Jurkat, Clone E6-1 (cell line): ENCODE results near the gene FARP1.

Source experiments
- DNase-seq: peaks from one replicate; pipeline ENCODE4 v3.0.0-alpha.2; 2011; ENCODE audit warnings: low read depth, low spot score
- H3K4me3 ChIP-seq: 2 replicates; pipeline ENCODE4 v1.5.1; 2011; ENCODE audit warnings: mild to moderate bottlenecking, low read length, control low read depth, moderate library complexity

FARP1 gene

GRCh38 chr13:98415326-98416070 is 272.6 kb downstream of the FARP1 start:
- no peak overlapping the region for H3K4me3 ChIP-seq
- no peak for DNase-seq

- DNase-seq, result no peak
- no peak overlapping the region for H3K4me3 ChIP-seq
Measured at GRCh38 chr13:98416408-98416807, 273.5 kb downstream of the FARP1 start.

DNA sequence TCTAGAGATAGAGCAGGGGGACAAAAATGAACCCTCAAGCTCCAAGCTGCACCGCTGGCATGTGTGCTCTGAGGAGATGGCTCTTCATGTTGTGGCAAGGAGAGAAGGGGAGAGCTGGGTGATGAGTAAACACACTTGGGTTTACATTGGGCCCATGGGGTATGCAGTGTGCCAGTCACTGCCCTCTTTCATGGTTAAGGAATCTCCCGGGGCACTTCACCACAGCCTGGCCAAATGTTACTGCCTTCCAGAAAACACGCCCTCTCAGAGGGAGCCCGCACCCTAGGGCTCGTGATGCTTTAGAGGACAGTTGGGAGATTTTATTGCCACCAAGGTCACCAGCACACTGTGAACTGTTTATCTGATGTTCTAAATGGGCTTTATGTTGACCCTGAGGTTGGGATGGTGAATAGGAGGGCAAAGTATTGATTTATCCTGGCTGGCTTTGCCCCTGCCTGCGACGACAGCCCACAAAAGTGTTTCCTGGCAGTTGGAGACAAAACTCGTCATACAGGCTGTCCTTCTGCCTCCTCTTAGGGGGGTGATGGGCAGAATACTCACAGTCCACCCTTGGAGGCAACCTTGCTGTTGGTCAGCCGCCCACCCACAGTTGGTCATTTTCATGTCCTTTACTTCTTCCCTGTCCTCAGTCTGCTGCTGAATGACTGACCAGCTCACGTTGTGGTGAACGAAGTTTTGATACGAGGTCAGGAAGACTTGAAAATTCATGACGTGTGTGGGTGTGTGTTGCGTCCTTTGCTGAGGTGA is 277.1 kb downstream of the FARP1 start:
- DNase-seq, result no peak
- no peak overlapping the region for H3K4me3 ChIP-seq

GRCh38 chr13:98420554-98421175 is 277.8 kb downstream of the FARP1 start:
- DNase-seq, result no peak
- no peak overlapping the region for H3K4me3 ChIP-seq

DNA sequence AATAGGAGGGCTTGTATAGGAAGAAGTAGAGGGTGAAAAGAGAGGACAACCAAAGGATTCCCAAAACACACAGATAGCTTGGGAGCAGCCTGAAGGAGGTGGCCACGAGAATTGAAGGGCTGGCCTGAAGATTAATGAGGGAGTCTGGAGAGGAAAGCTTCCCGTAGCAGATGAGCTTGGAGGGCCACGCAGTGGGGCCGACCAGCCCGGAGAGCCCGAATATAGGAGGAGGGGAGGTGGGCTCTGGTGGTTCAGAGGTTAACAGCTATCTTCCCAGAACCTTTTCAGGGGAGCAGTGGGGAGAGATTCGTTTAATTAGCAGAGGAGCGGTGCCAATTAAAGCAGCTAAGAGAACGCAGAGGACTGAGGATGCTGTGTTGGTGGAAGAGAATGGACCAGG is 279.2 kb downstream of the FARP1 start:
- DNase-seq, result no peak
- no peak overlapping the region for H3K4me3 ChIP-seq

GRCh38 chr13:98423417-98423816 is 280.5 kb downstream of the FARP1 start:
- no peak overlapping the region for H3K4me3 ChIP-seq
- no peak for DNase-seq

DNA sequence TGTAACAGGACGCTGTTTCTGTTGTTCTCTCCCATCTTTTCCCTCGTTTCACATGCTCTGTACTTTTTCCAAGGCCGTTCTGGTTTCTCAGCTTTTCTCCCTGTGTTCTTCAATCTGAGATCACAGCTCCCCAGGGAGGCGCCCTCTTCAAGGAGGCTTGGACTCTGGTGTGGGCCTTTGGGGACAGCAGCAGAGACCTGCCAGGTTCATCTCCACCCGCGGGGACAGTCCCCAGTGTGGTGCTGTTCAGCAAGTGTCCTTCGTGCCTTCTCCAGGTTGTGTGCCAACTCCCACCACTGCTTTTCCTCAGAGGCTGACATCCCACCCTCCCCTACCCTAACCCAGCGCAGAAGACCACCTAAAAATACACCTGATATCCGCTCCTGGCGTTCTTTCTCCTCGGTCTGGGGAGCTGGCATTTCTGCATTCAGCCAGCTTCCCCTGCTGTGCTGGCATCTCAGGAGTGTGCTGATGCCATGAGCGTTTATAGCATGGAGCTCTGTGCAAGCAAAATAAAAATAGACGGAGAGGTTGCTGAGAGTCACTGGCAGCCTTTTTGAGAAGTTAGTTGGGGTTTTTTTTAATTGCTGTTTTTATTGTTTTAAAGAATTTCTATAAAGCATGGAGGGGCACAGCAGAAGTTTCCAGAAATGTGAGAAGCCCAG is 284.6 kb downstream of the FARP1 start:
- no peak for DNase-seq
- no peak overlapping the region for H3K4me3 ChIP-seq

DNA sequence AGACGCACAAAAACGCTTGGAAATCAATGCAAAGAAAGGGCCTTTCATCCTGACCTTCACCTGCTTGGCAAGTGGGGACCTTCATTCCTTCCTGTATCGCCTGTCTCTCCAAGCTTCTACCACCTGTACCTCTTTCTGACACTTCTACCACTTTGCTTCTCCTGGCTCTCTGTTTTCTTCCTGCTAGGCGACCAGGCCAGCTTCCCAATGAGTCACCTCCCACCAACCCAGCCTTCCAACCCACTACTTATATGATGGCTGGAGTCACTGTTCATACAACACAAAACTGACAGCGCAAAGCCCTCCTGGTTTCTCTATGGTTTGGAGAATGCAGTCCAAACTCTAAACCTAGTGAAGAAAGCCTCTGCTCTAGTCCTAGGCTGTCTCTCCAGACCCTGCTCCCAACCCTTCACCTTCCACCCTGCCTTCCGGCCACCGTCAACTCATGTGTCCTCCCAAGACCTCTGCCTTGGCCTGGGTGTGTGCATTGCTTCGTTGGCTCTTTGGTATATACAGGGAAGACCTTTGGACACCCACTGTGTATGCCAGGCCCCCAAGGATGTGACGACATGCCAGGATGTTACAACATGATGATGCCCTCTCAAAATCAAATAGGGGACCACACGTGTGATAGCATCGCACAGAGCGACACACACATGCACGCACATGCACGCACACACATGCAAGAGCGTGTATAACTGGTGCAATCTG is 285.5 kb downstream of the FARP1 start:
- no peak overlapping the region for H3K4me3 ChIP-seq
- DNase-seq, result no peak

DNA sequence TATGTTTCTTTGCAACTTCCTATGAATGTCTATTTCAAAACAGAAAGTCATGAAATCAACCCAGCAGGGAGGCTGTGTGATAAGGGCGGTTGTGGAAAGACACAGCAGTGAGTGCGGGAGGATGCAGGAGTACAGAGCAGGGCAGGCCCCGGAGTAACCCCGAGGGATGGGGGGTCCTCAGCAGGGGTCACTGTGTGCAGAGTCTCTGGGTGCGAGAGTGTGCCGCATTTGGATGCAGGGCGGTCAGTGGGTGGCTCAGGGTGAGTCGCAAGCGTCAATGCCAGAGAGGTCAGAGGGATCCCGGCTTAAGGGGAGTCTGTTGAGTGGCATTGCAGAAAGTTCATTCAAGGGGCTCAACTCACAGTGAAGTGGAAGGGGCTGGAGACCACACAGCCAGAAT is 286.2 kb downstream of the FARP1 start:
- no peak for DNase-seq
- H3K4me3 ChIP-seq, result no peak overlapping the region

DNA sequence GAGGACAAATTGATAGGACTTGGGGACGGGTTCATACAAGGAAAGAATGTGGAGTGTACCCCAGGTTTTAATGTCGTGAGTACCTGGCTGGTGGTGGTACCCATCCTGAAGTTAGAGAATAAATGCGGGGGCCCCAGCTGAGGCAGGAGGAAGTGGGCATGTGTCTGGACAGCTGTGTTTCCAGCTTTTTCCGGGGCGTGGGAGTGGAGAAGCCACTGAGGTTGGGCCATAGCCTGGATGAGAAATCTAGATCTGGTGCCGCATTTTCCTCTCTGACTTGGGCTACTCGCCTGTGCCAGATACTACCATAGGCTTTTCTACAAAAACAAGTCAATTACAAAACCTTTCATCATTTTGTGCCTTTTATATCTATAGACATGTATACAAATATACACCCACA is 286.6 kb downstream of the FARP1 start:
- no peak overlapping the region for H3K4me3 ChIP-seq
- no peak for DNase-seq

DNA sequence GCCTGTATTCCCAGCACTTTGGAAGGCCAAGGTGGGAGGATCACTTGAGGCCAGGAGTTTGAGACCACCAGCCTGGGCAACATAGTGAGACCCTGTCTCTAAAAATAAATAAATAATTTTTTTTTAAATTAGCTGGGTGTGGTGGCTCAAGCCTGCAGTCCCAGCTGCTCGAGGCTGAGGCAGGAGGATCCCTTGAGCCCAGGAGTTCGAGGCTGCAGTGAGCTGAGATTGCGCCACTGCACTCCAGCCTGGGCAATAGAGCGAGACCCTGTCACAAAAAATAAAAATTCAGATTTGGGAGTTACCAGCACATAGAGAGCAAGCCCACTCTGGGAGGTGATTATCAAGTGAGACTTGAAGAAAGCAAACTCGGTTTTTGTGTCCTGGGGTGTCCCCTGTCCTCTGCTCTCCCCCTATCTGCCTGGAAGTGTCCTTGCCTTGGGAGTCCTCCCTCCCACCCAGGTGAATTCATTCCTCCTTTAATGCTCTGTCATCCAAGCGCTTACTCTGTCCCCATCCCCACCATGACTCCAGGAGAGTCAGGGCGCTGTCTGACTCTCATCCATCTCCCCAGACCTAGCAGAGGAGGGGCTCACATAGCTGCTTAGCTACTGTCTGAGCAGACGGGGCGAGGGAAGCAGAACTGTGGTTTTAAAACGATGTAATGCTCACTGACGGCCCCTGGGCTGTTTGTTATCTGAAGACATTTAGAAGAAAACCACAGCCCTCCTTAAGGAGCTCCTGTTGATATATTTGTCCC is 287.3 kb downstream of the FARP1 start:
- no peak for DNase-seq
- no peak overlapping the region for H3K4me3 ChIP-seq

GRCh38 chr13:98432638-98433037 is 289.7 kb downstream of the FARP1 start:
- no peak for DNase-seq

GRCh38 chr13:98433654-98434053 is 290.8 kb downstream of the FARP1 start:
- no peak overlapping the region for H3K4me3 ChIP-seq
- no peak for DNase-seq

More at GRCh38 chr13:98432638-98433037, 289.7 kb downstream of the FARP1 start:
- no peak overlapping the region for H3K4me3 ChIP-seq

DNA sequence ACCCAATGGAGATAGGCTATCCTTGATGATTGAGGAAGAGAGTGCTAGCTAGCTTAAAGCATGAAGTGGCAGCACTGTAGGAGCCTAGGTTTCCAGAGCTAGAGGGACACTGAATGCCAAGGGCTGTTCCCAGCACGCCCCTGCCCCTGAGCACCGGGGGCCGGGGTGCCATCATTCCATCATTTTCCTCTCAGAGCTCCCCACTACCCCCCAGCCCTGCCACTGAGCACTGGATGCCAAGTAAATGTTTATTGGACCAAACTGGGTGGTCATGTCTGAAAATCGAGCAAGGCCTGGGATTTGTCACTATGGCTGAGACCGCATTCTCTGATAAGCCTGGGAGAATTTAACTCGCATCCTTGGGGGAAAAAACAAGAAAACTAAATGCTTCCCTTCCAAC is 291.2 kb downstream of the FARP1 start:
- no peak for DNase-seq
- H3K4me3 ChIP-seq, result no peak overlapping the region

DNA sequence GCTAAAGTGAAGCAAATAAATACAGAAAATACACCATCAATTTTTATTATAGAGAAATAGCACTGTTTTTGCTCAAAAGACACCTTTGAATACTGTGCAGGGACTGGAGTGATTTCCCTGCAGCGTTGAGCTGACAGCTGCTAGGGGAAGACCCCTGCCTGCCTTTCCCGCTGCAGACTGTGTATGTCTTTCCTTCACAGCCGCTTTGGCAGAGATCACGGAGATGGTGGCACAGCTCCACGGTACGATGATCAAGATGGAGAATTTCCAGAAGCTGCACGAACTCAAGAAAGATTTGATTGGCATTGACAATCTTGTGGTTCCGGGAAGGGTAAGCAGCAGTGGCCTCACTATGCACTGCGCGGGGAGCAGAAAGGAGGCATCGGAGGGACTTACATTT is 292.5 kb downstream of the FARP1 start:
- DNase-seq, result no peak
- H3K4me3 ChIP-seq, result no peak overlapping the region

- no peak for DNase-seq
- no peak overlapping the region for H3K4me3 ChIP-seq
Measured at GRCh38 chr13:98436233-98436910, 293.5 kb downstream of the FARP1 start.

GRCh38 chr13:98438246-98439125 is 295.6 kb downstream of the FARP1 start:
- no peak overlapping the region for H3K4me3 ChIP-seq
- DNase-seq, result no peak
